ENCODE results near the gene SPATS1.

DNA sequence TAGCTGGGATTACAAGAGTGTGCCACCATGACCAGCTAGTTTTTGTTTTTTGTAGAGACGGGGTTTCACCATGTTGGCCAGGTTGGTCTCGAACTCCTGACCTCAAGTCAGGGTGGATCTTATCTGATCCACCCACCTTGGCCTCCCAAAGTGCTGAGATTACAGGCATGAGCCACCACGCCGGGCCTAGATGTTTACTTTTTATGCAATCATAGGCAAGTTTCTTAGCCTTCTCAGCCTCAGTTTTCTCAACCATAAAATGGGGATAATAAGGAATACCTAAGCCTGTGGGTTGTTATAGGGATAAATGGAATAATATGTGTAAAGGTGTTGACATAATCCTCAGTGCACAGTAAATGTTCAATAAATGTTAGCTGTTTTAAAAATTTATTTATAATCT lies 9.8 kb downstream of the SPATS1 start:
- no peak for TF ChIP-seq POLR2A (IDR thresholded peaks at IDR 0.05)
- TF ChIP-seq, protein P1, sequence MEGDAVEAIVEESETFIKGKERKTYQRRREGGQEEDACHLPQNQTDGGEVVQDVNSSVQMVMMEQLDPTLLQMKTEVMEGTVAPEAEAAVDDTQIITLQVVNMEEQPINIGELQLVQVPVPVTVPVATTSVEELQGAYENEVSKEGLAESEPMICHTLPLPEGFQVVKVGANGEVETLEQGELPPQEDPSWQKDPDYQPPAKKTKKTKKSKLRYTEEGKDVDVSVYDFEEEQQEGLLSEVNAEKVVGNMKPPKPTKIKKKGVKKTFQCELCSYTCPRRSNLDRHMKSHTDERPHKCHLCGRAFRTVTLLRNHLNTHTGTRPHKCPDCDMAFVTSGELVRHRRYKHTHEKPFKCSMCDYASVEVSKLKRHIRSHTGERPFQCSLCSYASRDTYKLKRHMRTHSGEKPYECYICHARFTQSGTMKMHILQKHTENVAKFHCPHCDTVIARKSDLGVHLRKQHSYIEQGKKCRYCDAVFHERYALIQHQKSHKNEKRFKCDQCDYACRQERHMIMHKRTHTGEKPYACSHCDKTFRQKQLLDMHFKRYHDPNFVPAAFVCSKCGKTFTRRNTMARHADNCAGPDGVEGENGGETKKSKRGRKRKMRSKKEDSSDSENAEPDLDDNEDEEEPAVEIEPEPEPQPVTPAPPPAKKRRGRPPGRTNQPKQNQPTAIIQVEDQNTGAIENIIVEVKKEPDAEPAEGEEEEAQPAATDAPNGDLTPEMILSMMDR (IDR thresholded peaks at IDR 0.05 in 4 of 5, conservative IDR thresholded peaks at IDR 0.05 in 1 of 5), result no peak

Data from gastrocnemius medialis (tissue), 4 donors.